Neuronal stem cell (in vitro differentiated cells): ENCODE results near the gene PDLIM7.

Experiments used
- DNase-seq: peaks from one replicate; pipeline ENCODE4 v3.0.0-alpha.2; 2013; ENCODE audit warnings: low spot score
- H2AFZ ChIP-seq: one replicate; pipeline ENCODE4 v1.6.1; 2013; ENCODE audit warnings: mild to moderate bottlenecking, low read length, inconsistent platforms
- H2AK5ac ChIP-seq: 2 replicates; pipeline ENCODE4 v1.6.1; 2013; ENCODE audit warnings: low read depth, mild to moderate bottlenecking, inconsistent platforms, low read length, moderate library complexity, mixed read lengths
- H2BK120ac ChIP-seq: 2 replicates; pipeline ENCODE4 v1.6.1; 2013; ENCODE audit warnings: low read depth, mild to moderate bottlenecking, inconsistent platforms, low read length, moderate library complexity, mixed read lengths
- H2BK12ac ChIP-seq: one replicate; pipeline ENCODE4 v1.6.1; 2013; ENCODE audit warnings: low read length, inconsistent platforms
- H2BK15ac ChIP-seq: 2 replicates; pipeline ENCODE4 v1.6.1; 2013; ENCODE audit warnings: mild to moderate bottlenecking, low read length, inconsistent platforms, mixed read lengths
- H2BK5ac ChIP-seq: one replicate; pipeline ENCODE4 v1.6.1; 2013; ENCODE audit warnings: inconsistent platforms, mild to moderate bottlenecking, low read length, moderate library complexity
- H3K14ac ChIP-seq: one replicate; pipeline ENCODE4 v1.6.1; 2013; ENCODE audit warnings: low read length, inconsistent platforms
- H3K18ac ChIP-seq: 2 replicates; pipeline ENCODE4 v1.6.1; 2013; ENCODE audit warnings: low read length, inconsistent platforms
- H3K23ac ChIP-seq: 2 replicates; pipeline ENCODE4 v1.6.1; 2013; ENCODE audit warnings: low read depth, mild to moderate bottlenecking, mixed read lengths, low read length, inconsistent platforms; ENCODE audit not compliant: poor library complexity
- H3K27ac ChIP-seq: replicated peaks from 3 replicates; pipeline ENCODE4 v1.5.1; 2013; ENCODE audit warnings: low read length, inconsistent platforms
- H3K27me3 ChIP-seq, 3 experiments: 2 replicates each; pipeline ENCODE4 v1.6.1; 2013; ENCODE audit warnings: low read length in 3 of 3, mild to moderate bottlenecking in 2 of 3, inconsistent platforms in 1 of 3, low read depth in 1 of 3, mixed read lengths in 1 of 3, moderate library complexity in 1 of 3; ENCODE audit not compliant: control insufficient read depth in 3 of 3, insufficient read depth in 3 of 3
- H3K36me3 ChIP-seq, 2 donors: replicated peaks in 1 of 2; 2 replicates each; pipeline ENCODE4 v1.6.1; 2013; ENCODE audit warnings: low read length in 2 of 2; ENCODE audit not compliant: control insufficient read depth in 2 of 2, insufficient read depth in 2 of 2
- H3K4ac ChIP-seq: 2 replicates; pipeline ENCODE4 v1.6.1; 2013; ENCODE audit warnings: inconsistent platforms, mild to moderate bottlenecking, low read length, moderate library complexity
- H3K4me1 ChIP-seq, 2 donors: 1 replicate in 1 of 2; 2 replicates in 1 of 2; pipeline ENCODE4 v1.6.1; 2013; ENCODE audit warnings: low read length in 2 of 2, low read depth in 1 of 2; ENCODE audit not compliant: control insufficient read depth in 2 of 2, insufficient read depth in 1 of 2
- H3K4me2 ChIP-seq: one replicate; pipeline ENCODE4 v1.6.1; 2013; ENCODE audit warnings: mild to moderate bottlenecking, low read length, inconsistent platforms; ENCODE audit not compliant: insufficient read depth, poor library complexity, severe bottlenecking
- H3K4me3 ChIP-seq, 2 donors: 2 replicates each; pipeline ENCODE4 v1.5.1; 2013; ENCODE audit warnings: low read length in 2 of 2, mild to moderate bottlenecking in 2 of 2, inconsistent platforms in 1 of 2, moderate library complexity in 1 of 2
- H3K79me1 ChIP-seq: one replicate; pipeline ENCODE4 v1.6.1; 2013; ENCODE audit warnings: low read depth, mild to moderate bottlenecking, inconsistent platforms, low read length, moderate library complexity
- H3K9ac ChIP-seq: one replicate; pipeline ENCODE4 v1.6.1; 2013; ENCODE audit warnings: mild to moderate bottlenecking, low read depth, low read length, inconsistent platforms; ENCODE audit not compliant: poor library complexity
- H3K9me3 ChIP-seq, 2 donors: replicated peaks in 1 of 2; 2 replicates each; pipeline versions ENCODE3 to v1.6.1; 2013; ENCODE audit warnings: low read length in 2 of 2, mild to moderate bottlenecking in 2 of 2, inconsistent platforms in 1 of 2, low read depth in 1 of 2, mixed read lengths in 1 of 2, moderate library complexity in 1 of 2; ENCODE audit not compliant: control insufficient read depth in 2 of 2, insufficient read depth in 1 of 2
- H4K8ac ChIP-seq: one replicate; pipeline ENCODE4 v1.6.1; 2013; ENCODE audit warnings: low read depth, mild to moderate bottlenecking, inconsistent platforms, low read length, moderate library complexity
- H4K91ac ChIP-seq: one replicate; pipeline ENCODE4 v1.6.1; 2013; ENCODE audit warnings: low read length, low read depth, mild to moderate bottlenecking, inconsistent platforms; ENCODE audit not compliant: poor library complexity
- WGBS, 2 donors: extraction: QIAGEN DNeasy Blood & Tissue Kit; methylation state at CpG; one replicate each; pipeline ENCODE4 v1.1.7; 2013; ENCODE audit warnings: missing lambda C conversion rate in 2 of 2, mixed read lengths in 1 of 2; ENCODE audit not compliant: insufficient read length in 2 of 2, insufficient replicate concordance in 1 of 2; ENCODE audit errors: extremely low coverage in 2 of 2; 5-methylcytosine and 5-hydroxymethylcytosine counted together

Gene PDLIM7

GRCh38 chr5:177446200-177447065 is 51.0 kb downstream of the PDLIM7 start, which contains the start of gene PRR7:
Gene PRR7 (plus strand): TSS chr5:177446814. CDS start chr5:177455068, 8,254 bp downstream.
- Histone ChIP-seq H2BK15ac (peak within 1 kb of the TSS; percentile 95), H3K9ac (peak within 1 kb of the TSS; percentile 97), H2BK12ac (peak within 1 kb of the TSS; percentile 67), H3K4me3 (peak within 1 kb of the TSS; percentile 76 to 84), H3K79me1 (no peaks in the 10 kb centered on the region), H3K23ac (peak within 1 kb of the TSS; percentile 94), H3K14ac (peak within 1 kb of the TSS; percentile 99), H4K8ac (no peak within 1 kb of the TSS), H3K4ac (peak within 1 kb of the TSS; percentile 71), H3K4me2 (peak within 1 kb of the TSS; percentile 78), H3K4me1 (peaks cover 27 to 30% of the 10 kb centered on the region in 2 donors), H3K18ac (peak within 1 kb of the TSS; percentile 99), H2BK120ac (peak within 1 kb of the TSS; percentile 89), H3K27me3 (no peaks in the 10 kb centered on the region), H2AFZ (peak within 1 kb of the TSS; percentile 90), H2BK5ac (peak within 1 kb of the TSS; percentile 88), H3K27ac (peak within 1 kb of the TSS; percentile 89), H3K9me3 (no peaks in the 10 kb centered on the region), H3K36me3 (peaks cover 0 to 22% of the 10 kb centered on the region in 2 donors), H2AK5ac (peak within 1 kb of the TSS; percentile 96), H4K91ac (peak within 1 kb of the TSS; percentile 75)
- no CpG with 5 or more reads among the region's 89 CpGs for WGBS, 2 donors
- peak; percentile 69 for DNase-seq

GRCh38 chr5:177445917-177446199 is 51.5 kb downstream of the PDLIM7 start:
- Histone ChIP-seq H2BK120ac (peak overlapping the region; percentile 44), H3K4me3 (peak overlapping the region; percentile 76 to 84), H2BK12ac (no peak overlapping the region), H2BK15ac (peak overlapping the region; percentile 52), H3K27me3 (no peaks in the 10 kb centered on the region), H2AK5ac (peak overlapping the region; percentile 96), H3K79me1 (no peaks in the 10 kb centered on the region), H3K4me2 (peak overlapping the region; percentile 78), H3K27ac (peak overlapping the region; percentile 89), H4K91ac (no peak overlapping the region), H2BK5ac (no peak overlapping the region), H3K4me1 (peaks cover 27 to 30% of the 10 kb centered on the region in 2 donors), H3K36me3 (peaks cover 2 to 27% of the 10 kb centered on the region in 2 donors), H3K9ac (peak overlapping the region; percentile 92), H3K9me3 (no peaks in the 10 kb centered on the region), H4K8ac (no peak overlapping the region), H2AFZ (peak overlapping the region; percentile 90), H3K4ac (peak overlapping the region; percentile 71), H3K14ac (peak overlapping the region; percentile 87), H3K18ac (peak overlapping the region; percentile 99), H3K23ac (peak overlapping the region; percentile 94)
- no peak for DNase-seq
- no CpG with 5 or more reads among the region's 8 CpGs for WGBS, 2 donors

- Histone ChIP-seq H3K4me3 (no peak overlapping the region), H2BK15ac (no peak overlapping the region), H4K8ac (no peak overlapping the region)
These were observed 52.1 kb downstream of the PDLIM7 start for GRCh38 chr5:177445052-177445916.

More at GRCh38 chr5:177445052-177445916, 52.1 kb downstream of the PDLIM7 start:
- H3K79me1 ChIP-seq, result no peaks in the 10 kb centered on the region
- H2BK12ac ChIP-seq, result no peak overlapping the region
- H2AK5ac ChIP-seq, result no peak overlapping the region
- H3K27ac ChIP-seq, result no peak overlapping the region
- WGBS, 2 donors, result no CpG with 5 or more reads among the region's 10 CpGs
- H2BK120ac ChIP-seq, result no peak overlapping the region
- H3K4me2 ChIP-seq, result no peak overlapping the region
- no peak overlapping the region for H2BK5ac ChIP-seq
- H3K18ac ChIP-seq, result no peak overlapping the region
- no peak for DNase-seq
- H3K36me3 ChIP-seq, result peaks cover 2 to 32% of the 10 kb centered on the region in 2 donors
- H3K4ac ChIP-seq, result no peak overlapping the region
- H3K9ac ChIP-seq, result peak overlapping the region; percentile 65
- H3K14ac ChIP-seq, result no peak overlapping the region
- no peak overlapping the region for H2AFZ ChIP-seq
- H4K91ac ChIP-seq, result no peak overlapping the region
- H3K27me3 ChIP-seq, result no peaks in the 10 kb centered on the region
- H3K4me1 ChIP-seq, result peaks cover 27 to 30% of the 10 kb centered on the region in 2 donors
- no peaks in the 10 kb centered on the region for H3K9me3 ChIP-seq
- H3K23ac ChIP-seq, result no peak overlapping the region
